A549 (cell line): ENCODE measurements around the gene AP3B2. TPM values are rescaled to one million over a fixed set of nuclear protein-coding genes. Genes with fewer than 3 reads are reported as not detected.
A peak's percentile ranks its signal among the peaks of the same experiment; 100 is the strongest.

Experiments used
- ATAC-seq, 2 experiments: fragments of 200-7000 bp in 1 of 2; fragments of >200 bp in 1 of 2; cut with Nextera tagmentation in 1 of 2; cut with Tn5 transposase in 1 of 2; 3 replicates each; pipeline versions ENCODE4 v1.8.0 to v1.9.1; 2018 to 2020; ENCODE audit warnings: mild to moderate bottlenecking in 1 of 2, moderate library complexity in 1 of 2
- CTCF ChIA-PET: fragments of 300-600 bp; sonication (Branson Sonifier 250); formaldehyde crosslinking; extraction: SDS; loops from one replicate; lab custom pipeline; 2021; ENCODE audit warnings: antibody characterized with exemption, inconsistent platforms; lab: Yijun Ruan, JAX
- POLR2A ChIA-PET: fragments of 350-600 bp; formaldehyde crosslinking; extraction: SDS; loops from one replicate; lab custom pipeline; 2021; ENCODE audit warnings: antibody characterized with exemption, inconsistent platforms; lab: Yijun Ruan, JAX
- DNase-seq, 2 experiments: peaks; one replicate each; pipeline versions ENCODE4 v3.0.0 to v3.0.0-alpha.2; 2011 to 2016; ENCODE audit warnings: low read depth in 1 of 2, low spot score in 1 of 2
- FAIRE-seq: peaks from 2 replicates; lab custom pipeline; 2011; peaks lifted over from hg19 to GRCh38; lab: Jason Lieb, UNC
- H3K27ac ChIP-seq, 2 experiments: fragments of >200 bp; sonication (Bioruptor Twin); formaldehyde crosslinking; 3 replicates each; pipeline ENCODE4 v1.5.1; 2016 to 2017
- H3K4me1 ChIP-seq: fragments of >200 bp; sonication (Bioruptor Twin); formaldehyde crosslinking; 3 replicates; pipeline ENCODE4 v1.6.1; 2016
- H3K4me2 ChIP-seq: fragments of >200 bp; sonication (Bioruptor Twin); formaldehyde crosslinking; 3 replicates; pipeline ENCODE4 v1.6.1; 2016
- H3K4me3 ChIP-seq: fragments of >200 bp; sonication (Bioruptor Twin); formaldehyde crosslinking; 3 replicates; pipeline ENCODE4 v1.5.1; 2016
- H3K9me3 ChIP-seq: fragments of >200 bp; sonication (Bioruptor Twin); formaldehyde crosslinking; 3 replicates; pipeline ENCODE4 v1.6.1; 2016
- CBX2 ChIP-seq: fragments of 200-600 bp; sonication (generic); IDR thresholded peaks from 2 replicates; pipeline ENCODE4 v1.6.1; 2016; ENCODE audit warnings: low read depth, mild to moderate bottlenecking, borderline replicate concordance
- EP300 ChIP-seq, 2 experiments: fragments of >200 bp; sonication (Bioruptor Twin); formaldehyde crosslinking; IDR thresholded peaks; 2 replicates in 1 of 2; 3 replicates in 1 of 2; pipeline ENCODE4 v1.6.1; 2016 to 2017
- FOSB ChIP-seq: fragments of 250-450 bp; sonication (Bioruptor Pico); IDR thresholded peaks from 2 replicates; pipeline ENCODE4 v1.5.0; 2020; ENCODE audit warnings: mild to moderate bottlenecking, moderate library complexity
- FOSL2 ChIP-seq, 2 experiments: fragments of 450-650 bp in 1 of 2; fragments of >200 bp in 1 of 2; sonication (Bioruptor Twin) in 1 of 2; formaldehyde crosslinking; IDR thresholded peaks; 2 replicates each; pipeline versions ENCODE4 v1.5.0 to v1.6.1; 2016 to 2020; ENCODE audit warnings: mild to moderate bottlenecking in 1 of 2, moderate library complexity in 1 of 2
- GATA3 ChIP-seq: IDR thresholded peaks from 2 replicates; pipeline ENCODE4 v1.6.1; 2012; ENCODE audit warnings: borderline replicate concordance
- HDAC2 ChIP-seq: fragments of 200-600 bp; sonication (generic); IDR thresholded peaks from 2 replicates; pipeline ENCODE4 v1.6.1; 2016
- HOXB5 ChIP-seq: fragments of 250-450 bp; sonication (Bioruptor Pico); IDR thresholded peaks from 2 replicates; pipeline ENCODE4 v1.5.0; 2020; ENCODE audit warnings: mild to moderate bottlenecking, moderate library complexity
- KDM1A ChIP-seq: fragments of 200-600 bp; sonication (generic); IDR thresholded peaks from 2 replicates; pipeline ENCODE4 v1.6.1; 2016; ENCODE audit warnings: low read depth, mild to moderate bottlenecking
- KDM5A ChIP-seq: fragments of 200-600 bp; sonication (generic); IDR thresholded peaks from 2 replicates; pipeline ENCODE4 v1.6.1; 2016; ENCODE audit warnings: antibody characterized with exemption, mild to moderate bottlenecking
- MAFK ChIP-seq: fragments of 450-650 bp; IDR thresholded peaks from 2 replicates; pipeline ENCODE4 v1.6.1; 2014; ENCODE audit not compliant: partially characterized antibody
- MAZ ChIP-seq: fragments of 150-350 bp; IDR thresholded peaks from 2 replicates; pipeline ENCODE4 v1.6.1; 2014; ENCODE audit warnings: antibody characterized with exemption, low read depth, low read length, borderline replicate concordance
- NFE2L2 ChIP-seq: fragments of 150-350 bp; conservative IDR thresholded peaks from 2 replicates; pipeline ENCODE4 v1.6.1; 2014; ENCODE audit warnings: low read length
- NR3C1 ChIP-seq: fragments of >200 bp; sonication (Bioruptor Twin); formaldehyde crosslinking; IDR thresholded peaks from 3 replicates; pipeline ENCODE4 v1.6.1; 2017
- PHF8 ChIP-seq: fragments of 200-600 bp; sonication (generic); IDR thresholded peaks from 2 replicates; pipeline ENCODE4 v1.6.1; 2016; ENCODE audit warnings: low read depth, mild to moderate bottlenecking, antibody characterized with exemption, moderate library complexity, borderline replicate concordance
- RAD21 ChIP-seq, 2 experiments: fragments of >200 bp in 1 of 2; sonication (Bioruptor Twin) in 1 of 2; formaldehyde crosslinking in 1 of 2; IDR thresholded peaks in 1 of 2; conservative IDR thresholded peaks in 1 of 2; 2 replicates in 1 of 2; 3 replicates in 1 of 2; pipeline ENCODE4 v1.6.1; 2012 to 2018; ENCODE audit warnings: inconsistent platforms in 1 of 2
- RCOR1 ChIP-seq: fragments of 150-350 bp; IDR thresholded peaks from 2 replicates; pipeline ENCODE4 v1.6.1; 2014; ENCODE audit warnings: antibody characterized with exemption, low read length, low read depth
- RFX5 ChIP-seq: fragments of 450-650 bp; IDR thresholded peaks from 2 replicates; pipeline ENCODE4 v1.7.1; 2014; ENCODE audit warnings: antibody characterized with exemption, mild to moderate bottlenecking, moderate library complexity
- SMC3 ChIP-seq: fragments of >200 bp; sonication (Bioruptor Twin); formaldehyde crosslinking; IDR thresholded peaks from 3 replicates; pipeline ENCODE4 v1.6.1; 2018; ENCODE audit warnings: inconsistent platforms
- TP53 ChIP-seq: fragments of 250-450 bp; sonication (Bioruptor Pico); IDR thresholded peaks from 2 replicates; pipeline ENCODE4 v1.5.0; 2021; ENCODE audit warnings: mild to moderate bottlenecking, moderate library complexity
- ZFP36 ChIP-seq: fragments of 450-650 bp; IDR thresholded peaks from 2 replicates; pipeline ENCODE4 v1.6.1; 2014; ENCODE audit warnings: borderline replicate concordance; ENCODE audit not compliant: partially characterized antibody
- ZSCAN20 ChIP-seq: fragments of 250-450 bp; sonication (Bioruptor Pico); IDR thresholded peaks from 2 replicates; pipeline ENCODE4 v1.8.0; 2022; ENCODE audit warnings: mild to moderate bottlenecking, moderate library complexity
- WGBS: methylation state at CpG from one replicate; pipeline ENCODE4 v1.1.6; 2017; ENCODE audit errors: missing lambda C conversion rate; 5-methylcytosine and 5-hydroxymethylcytosine counted together
- polyA plus RNA-seq, 4 experiments: library from polyadenylated mRNA; depleted of rRNA in 3 of 4; stranded (reverse); fragments of >200 nt; fragmentation: RNase III in 1 of 4; extraction: RNeasy Plus Mini Kit Qiagen cat#74134 plus additional on column Dnase treatment in 1 of 4; gene quantifications; 2 replicates in 3 of 4; 3 replicates in 1 of 4; pipeline ENCODE4 v1.2.3, GENCODE V29; 2011 to 2017
- TF ChIP-seq, protein P1 (sequence below): IDR thresholded peaks from 2 replicates; pipeline ENCODE4 v1.6.1; 2012; ENCODE audit warnings: low read depth, borderline replicate concordance
- TF ChIP-seq, protein P2 (sequence below): fragments of 150-350 bp; IDR thresholded peaks from 2 replicates; pipeline ENCODE4 v1.6.1; 2014; ENCODE audit warnings: low read depth, mild to moderate bottlenecking, low read length
- TF ChIP-seq, protein P3 (sequence below): fragments of >200 bp; sonication (Bioruptor Twin); formaldehyde crosslinking; IDR thresholded peaks from 3 replicates; pipeline ENCODE4 v1.5.1; 2016
- TF ChIP-seq, protein P4 (sequence below): IDR thresholded peaks from 2 replicates; pipeline ENCODE4 v1.6.1; 2012

The AP3B2 gene
- polyA plus RNA-seq, 2 of the 4 experiments (the other 2 are of a cell fraction): 0.32 to 0.68 TPM

DNA sequence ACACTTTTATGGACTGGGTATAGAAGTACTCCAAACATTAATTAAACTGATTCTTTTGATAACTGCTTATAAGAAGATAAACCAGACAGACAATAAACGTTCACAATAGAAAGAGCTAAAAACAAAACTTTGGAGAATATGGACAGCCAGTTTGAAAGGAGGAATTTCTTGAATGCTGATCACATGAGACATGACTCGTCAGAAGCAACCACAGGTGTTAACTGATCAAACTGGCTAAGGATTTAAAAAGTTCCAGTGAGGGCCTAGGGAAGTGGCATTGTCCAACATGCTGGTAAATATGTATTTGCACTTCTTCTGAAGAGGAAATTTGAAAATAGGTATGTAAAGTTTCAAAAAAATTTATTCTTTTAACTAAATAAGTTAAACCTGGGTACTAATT is 29.4 kb upstream of the AP3B2 start:
- ATAC-seq: no peak
- ChIA-PET POLR2A (interaction anchor here (0.9 kb wide), 1 partner anchor 11 kb away, joined by 10 read pairs; no protein-coding TSS in a partner anchor), CTCF (no interaction called here)
- Histone ChIP-seq H3K9me3 (no peaks in the 10 kb centered on the region), H3K4me2 (no peak overlapping the region), H3K4me1 (0 out of 3 replicates have a peak, but pooled peaks cover 7% of the 10 kb centered on the region), H3K27ac (no peak overlapping the region), H3K4me3 (no peak overlapping the region)
- DNase-seq: no peak
- TF ChIP-seq, protein P1, sequence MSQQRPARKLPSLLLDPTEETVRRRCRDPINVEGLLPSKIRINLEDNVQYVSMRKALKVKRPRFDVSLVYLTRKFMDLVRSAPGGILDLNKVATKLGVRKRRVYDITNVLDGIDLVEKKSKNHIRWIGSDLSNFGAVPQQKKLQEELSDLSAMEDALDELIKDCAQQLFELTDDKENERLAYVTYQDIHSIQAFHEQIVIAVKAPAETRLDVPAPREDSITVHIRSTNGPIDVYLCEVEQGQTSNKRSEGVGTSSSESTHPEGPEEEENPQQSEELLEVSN: no peak
- no peak for TF ChIP-seq RFX5
- TF ChIP-seq FOSL2 (IDR thresholded peaks at IDR 0.05): no peak
- TF ChIP-seq FOSL2 (CRISPR knock-in tag; IDR thresholded peaks at IDR 0.05): no peak
- TF ChIP-seq ZFP36: no peak
- no peak for TF ChIP-seq GATA3
- TF ChIP-seq, protein P2, sequence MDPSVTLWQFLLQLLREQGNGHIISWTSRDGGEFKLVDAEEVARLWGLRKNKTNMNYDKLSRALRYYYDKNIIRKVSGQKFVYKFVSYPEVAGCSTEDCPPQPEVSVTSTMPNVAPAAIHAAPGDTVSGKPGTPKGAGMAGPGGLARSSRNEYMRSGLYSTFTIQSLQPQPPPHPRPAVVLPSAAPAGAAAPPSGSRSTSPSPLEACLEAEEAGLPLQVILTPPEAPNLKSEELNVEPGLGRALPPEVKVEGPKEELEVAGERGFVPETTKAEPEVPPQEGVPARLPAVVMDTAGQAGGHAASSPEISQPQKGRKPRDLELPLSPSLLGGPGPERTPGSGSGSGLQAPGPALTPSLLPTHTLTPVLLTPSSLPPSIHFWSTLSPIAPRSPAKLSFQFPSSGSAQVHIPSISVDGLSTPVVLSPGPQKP: no peak
- no peak for TF ChIP-seq ZSCAN20 (CRISPR knock-in tag)
- TF ChIP-seq KDM1A: no peak
- no peak for TF ChIP-seq HOXB5 (CRISPR knock-in tag)
- no peak for TF ChIP-seq NFE2L2
- TF ChIP-seq MAFK: no peak
- TF ChIP-seq CBX2: no peak
- TF ChIP-seq MAZ: no peak
- no peak for TF ChIP-seq FOSB (CRISPR knock-in tag)
- no peak for TF ChIP-seq PHF8
- 56% methylated on average over 2 of the region's 2 CpGs for WGBS
- FAIRE-seq: no peak

DNA sequence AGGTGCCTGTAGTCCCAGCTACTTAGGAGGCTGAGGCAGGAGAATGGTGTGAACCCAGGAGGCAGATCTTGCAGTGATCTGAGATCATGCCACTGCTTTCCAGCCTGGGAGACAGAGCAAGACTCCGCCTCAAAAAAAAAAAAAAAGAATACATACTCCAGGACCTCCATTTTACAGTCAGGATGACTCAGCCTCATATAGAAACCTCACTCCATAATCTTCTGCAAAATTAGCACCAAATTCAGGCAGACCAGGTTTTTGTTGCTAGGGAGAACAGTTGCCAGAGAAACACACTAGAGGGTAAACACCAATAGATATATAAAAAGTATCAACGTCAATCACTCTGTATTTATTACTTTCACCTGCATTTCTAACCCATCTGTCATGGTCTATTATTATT is 28.3 kb upstream of the AP3B2 start:
- TF ChIP-seq NR3C1: no peak
- TF ChIP-seq, protein P3, sequence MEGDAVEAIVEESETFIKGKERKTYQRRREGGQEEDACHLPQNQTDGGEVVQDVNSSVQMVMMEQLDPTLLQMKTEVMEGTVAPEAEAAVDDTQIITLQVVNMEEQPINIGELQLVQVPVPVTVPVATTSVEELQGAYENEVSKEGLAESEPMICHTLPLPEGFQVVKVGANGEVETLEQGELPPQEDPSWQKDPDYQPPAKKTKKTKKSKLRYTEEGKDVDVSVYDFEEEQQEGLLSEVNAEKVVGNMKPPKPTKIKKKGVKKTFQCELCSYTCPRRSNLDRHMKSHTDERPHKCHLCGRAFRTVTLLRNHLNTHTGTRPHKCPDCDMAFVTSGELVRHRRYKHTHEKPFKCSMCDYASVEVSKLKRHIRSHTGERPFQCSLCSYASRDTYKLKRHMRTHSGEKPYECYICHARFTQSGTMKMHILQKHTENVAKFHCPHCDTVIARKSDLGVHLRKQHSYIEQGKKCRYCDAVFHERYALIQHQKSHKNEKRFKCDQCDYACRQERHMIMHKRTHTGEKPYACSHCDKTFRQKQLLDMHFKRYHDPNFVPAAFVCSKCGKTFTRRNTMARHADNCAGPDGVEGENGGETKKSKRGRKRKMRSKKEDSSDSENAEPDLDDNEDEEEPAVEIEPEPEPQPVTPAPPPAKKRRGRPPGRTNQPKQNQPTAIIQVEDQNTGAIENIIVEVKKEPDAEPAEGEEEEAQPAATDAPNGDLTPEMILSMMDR: no peak
- TF ChIP-seq SMC3: no peak
- TF ChIP-seq RCOR1: no peak
- no peak for TF ChIP-seq TP53 (CRISPR knock-in tag)
- no peak for TF ChIP-seq HDAC2
- no peak for TF ChIP-seq EP300 (IDR thresholded peaks at IDR 0.05)
- no peak for TF ChIP-seq PHF8
- TF ChIP-seq KDM5A: no peak
- TF ChIP-seq, protein P4, sequence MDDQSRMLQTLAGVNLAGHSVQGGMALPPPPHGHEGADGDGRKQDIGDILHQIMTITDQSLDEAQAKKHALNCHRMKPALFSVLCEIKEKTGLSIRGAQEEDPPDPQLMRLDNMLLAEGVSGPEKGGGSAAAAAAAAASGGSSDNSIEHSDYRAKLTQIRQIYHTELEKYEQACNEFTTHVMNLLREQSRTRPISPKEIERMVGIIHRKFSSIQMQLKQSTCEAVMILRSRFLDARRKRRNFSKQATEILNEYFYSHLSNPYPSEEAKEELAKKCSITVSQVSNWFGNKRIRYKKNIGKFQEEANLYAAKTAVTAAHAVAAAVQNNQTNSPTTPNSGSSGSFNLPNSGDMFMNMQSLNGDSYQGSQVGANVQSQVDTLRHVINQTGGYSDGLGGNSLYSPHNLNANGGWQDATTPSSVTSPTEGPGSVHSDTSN: no peak
- no peak for TF ChIP-seq RAD21 (conservative IDR thresholded peaks at IDR 0.05 in 1 of 2, IDR thresholded peaks at IDR 0.05 in 1 of 2)
- 56% methylated on average over 2 of the region's 2 CpGs for WGBS
- no peak for FAIRE-seq
- no peak overlapping the region for H3K4me2 ChIP-seq
- ChIA-PET CTCF (no interaction called here), POLR2A (no interaction called here)
- no peak overlapping the region for H3K4me3 ChIP-seq
- no peak overlapping the region for H3K27ac ChIP-seq
- peak in 1 of 2 experiments; percentile 34 for DNase-seq
- 0 out of 3 replicates have a peak, but pooled peaks cover 7% of the 10 kb centered on the region for H3K4me1 ChIP-seq
- H3K9me3 ChIP-seq: no peaks in the 10 kb centered on the region
- peak; percentile 47 to 63; a peak in 3 of 6 replicates for ATAC-seq
